ENCODE measurements around the gene CBY3. TPM values are rescaled to one million over a fixed set of nuclear protein-coding genes. Genes with fewer than 3 reads are reported as not detected.

CBY3 gene
- total and polyA plus RNA-seq, 2 of the 13 experiments (the other 11 are each of a cell fraction or from before 2014, with no cell fraction given) = not detected

GRCh38 chr5:179697993-179698934, 17.4 kb upstream of the CBY3 start (continued):
- TF ChIP-seq ZNF280D (CRISPR knock-in tag; IDR thresholded peaks at IDR 0.05) (0 out of 2 replicates have a peak, but pooled peaks have one; percentile 58), ZNF17 (CRISPR knock-in tag; IDR thresholded peaks at IDR 0.05) (no peak), ZNF614 (CRISPR knock-in tag; IDR thresholded peaks at IDR 0.05; ENCODE audit: borderline replicate concordance) (no peak), U2AF2 (IDR thresholded peaks at IDR 0.05; ENCODE audit: low read depth, low read length) (no peak), KLF15 (CRISPR knock-in tag; IDR thresholded peaks at IDR 0.05; ENCODE audit: borderline replicate concordance) (no peak), ZNF329 (CRISPR knock-in tag; IDR thresholded peaks at IDR 0.05; ENCODE audit: low read depth) (no peak), HHEX (CRISPR knock-in tag; IDR thresholded peaks at IDR 0.05) (no peak), GABPA (IDR thresholded peaks at IDR 0.05; ENCODE audit: low read depth, low read length) (peak; percentile 61), GABPA (CRISPR knock-in tag; IDR thresholded peaks at IDR 0.05; ENCODE audit: low read depth) (peak; percentile 85), ZBTB25 (CRISPR knock-in tag; IDR thresholded peaks at IDR 0.05) (peak; percentile 37; the same call in 1 of the 2 replicates), HMGXB3 (CRISPR knock-in tag; IDR thresholded peaks at IDR 0.05; ENCODE audit: borderline replicate concordance) (peak; percentile 54), KDM3A (CRISPR knock-in tag; IDR thresholded peaks at IDR 0.05; ENCODE audit: low read depth) (peak; percentile 63; the same call in 1 of the 2 replicates), ZBTB14 (CRISPR knock-in tag; IDR thresholded peaks at IDR 0.05) (peak; percentile 98), SMARCE1 (IDR thresholded peaks at IDR 0.05; ENCODE audit: borderline replicate concordance) (no peak), ISL2 (CRISPR knock-in tag; IDR thresholded peaks at IDR 0.05) (peak; percentile 36; the same call in 1 of the 2 replicates), KAT7 (CRISPR knock-in tag; IDR thresholded peaks at IDR 0.05; ENCODE audit: borderline replicate concordance) (no peak; the same call in 1 of the 2 replicates), ISX (CRISPR knock-in tag; conservative IDR thresholded peaks at IDR 0.05) (no peak; the same call in 1 of the 2 replicates)

All from HepG2 (cell line).